SU-DHL-6 (cell line): Measurements from ENCODE around the gene MAPKAPK2.

Experiments used
- EZH2phosphoT487 ChIP-seq: fragments of 200-600 bp; sonication (generic), shearing (Covaris generic); conservative IDR thresholded peaks from 2 replicates; pipeline ENCODE4 v1.6.1; 2018; ENCODE audit warnings: mild to moderate bottlenecking, antibody characterized with exemption, low read length, moderate library complexity, mixed read lengths
- TF ChIP-seq, protein P1 (sequence below): fragments of 200-600 bp; sonication (generic); IDR thresholded peaks from one replicate; pipeline ENCODE4 v1.5.1; 2017; ENCODE audit warnings: antibody characterized with exemption, mild to moderate bottlenecking, low read length, moderate library complexity; ENCODE audit not compliant: insufficient read depth, poor library complexity, severe bottlenecking

DNA sequence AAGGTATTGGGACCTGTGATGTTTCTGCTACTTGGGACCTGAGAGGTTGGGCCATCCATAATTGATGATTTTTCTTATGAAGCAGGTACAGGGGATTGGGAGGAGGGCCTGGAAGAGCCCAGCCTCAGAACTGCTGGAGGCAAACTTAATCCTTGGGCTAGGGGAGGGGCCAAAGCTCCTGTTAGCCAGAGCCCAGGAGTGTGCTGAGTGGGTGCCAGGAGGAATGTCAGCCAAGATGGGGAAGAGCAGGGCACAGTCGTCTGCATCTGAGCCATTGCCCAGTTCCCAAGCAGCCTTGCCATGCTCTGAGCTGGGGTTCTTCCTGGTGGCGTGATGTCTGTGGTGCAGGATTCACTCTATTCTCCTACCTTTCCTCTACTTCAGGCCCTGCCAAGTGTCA, 5.8 kb downstream of the MAPKAPK2 start:
- no peak for TF ChIP-seq EZH2phosphoT487
- TF ChIP-seq, protein P1, sequence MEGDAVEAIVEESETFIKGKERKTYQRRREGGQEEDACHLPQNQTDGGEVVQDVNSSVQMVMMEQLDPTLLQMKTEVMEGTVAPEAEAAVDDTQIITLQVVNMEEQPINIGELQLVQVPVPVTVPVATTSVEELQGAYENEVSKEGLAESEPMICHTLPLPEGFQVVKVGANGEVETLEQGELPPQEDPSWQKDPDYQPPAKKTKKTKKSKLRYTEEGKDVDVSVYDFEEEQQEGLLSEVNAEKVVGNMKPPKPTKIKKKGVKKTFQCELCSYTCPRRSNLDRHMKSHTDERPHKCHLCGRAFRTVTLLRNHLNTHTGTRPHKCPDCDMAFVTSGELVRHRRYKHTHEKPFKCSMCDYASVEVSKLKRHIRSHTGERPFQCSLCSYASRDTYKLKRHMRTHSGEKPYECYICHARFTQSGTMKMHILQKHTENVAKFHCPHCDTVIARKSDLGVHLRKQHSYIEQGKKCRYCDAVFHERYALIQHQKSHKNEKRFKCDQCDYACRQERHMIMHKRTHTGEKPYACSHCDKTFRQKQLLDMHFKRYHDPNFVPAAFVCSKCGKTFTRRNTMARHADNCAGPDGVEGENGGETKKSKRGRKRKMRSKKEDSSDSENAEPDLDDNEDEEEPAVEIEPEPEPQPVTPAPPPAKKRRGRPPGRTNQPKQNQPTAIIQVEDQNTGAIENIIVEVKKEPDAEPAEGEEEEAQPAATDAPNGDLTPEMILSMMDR = no peak
